ENCODE measurements around the gene ARL4A. TPM values are rescaled to one million over a fixed set of nuclear protein-coding genes. Genes with fewer than 3 reads are reported as not detected.

ARL4A gene
- total and polyA plus RNA-seq, 2 of the 8 experiments (the other 6 are each of a cell fraction or from before 2014, with no cell fraction given) = 14.5 to 29.2 TPM

DNA sequence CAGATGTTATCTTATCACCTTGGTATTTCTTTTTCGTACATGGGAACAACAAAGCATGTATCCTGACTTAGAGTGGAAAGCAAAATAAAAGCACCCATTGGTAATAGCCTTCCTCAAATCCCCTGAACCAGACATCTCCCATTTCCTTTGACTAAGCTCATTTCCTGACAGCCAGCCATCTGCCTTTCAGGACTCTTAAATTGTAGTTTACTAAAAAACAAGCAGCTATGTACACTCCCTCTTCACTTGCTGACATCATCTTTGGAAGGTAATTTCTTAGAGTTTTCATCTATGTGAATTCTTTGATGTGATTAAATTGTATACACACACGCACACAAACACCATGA is 40.7 kb downstream of the ARL4A start:
- Histone ChIP-seq H4K20me1 (replicated peaks in 1 of 2; ENCODE audit: control insufficient read depth in 1 of 2, insufficient read depth in 2 of 2, low read length in 2 of 2) (no peaks in the 10 kb centered on the region), H4K8ac (ENCODE audit: extremely low read depth, insufficient read depth, low read length) (no peak overlapping the region), H3K4me3 (ENCODE audit: extremely low read depth in 1 of 4, insufficient read depth in 2 of 4, low read depth in 3 of 4, low read length in 4 of 4) (no peak overlapping the region), H3K23ac (ENCODE audit: insufficient read length) (no peak overlapping the region), H3K14ac (ENCODE audit: insufficient read length) (no peak overlapping the region), H3K23me2 (ENCODE audit: low read depth, low read length) (no peaks in the 10 kb centered on the region), H2BK12ac (ENCODE audit: low read depth, low read length) (no peak overlapping the region), H2AFZ (ENCODE audit: low read length) (no peak overlapping the region), H4K5ac (ENCODE audit: insufficient read length, low read depth, low read length) (no peak overlapping the region), H3K4ac (replicated peaks; ENCODE audit: insufficient read length, low read depth, low read length) (no peak overlapping the region), H2BK5ac (ENCODE audit: low read depth, low read length) (no peak overlapping the region), H2BK120ac (replicated peaks; ENCODE audit: low read depth, low read length) (no peak overlapping the region), H3K27me3 (replicated peaks in 1 of 4; ENCODE audit: control insufficient read depth in 3 of 4, extremely low read depth in 1 of 4, insufficient read depth in 3 of 4, low read length in 3 of 4) (no peaks in the 10 kb centered on the region), H3K27ac (ENCODE audit: low read depth, low read length) (no peak overlapping the region), H2AK5ac (ENCODE audit: low read depth, low read length) (no peak overlapping the region), H3K56ac (replicated peaks; ENCODE audit: insufficient read length, low read depth, low read length) (no peak overlapping the region), H2BK15ac (ENCODE audit: low read length) (no peak overlapping the region), H3K4me2 (ENCODE audit: insufficient read depth in 1 of 2, low read depth in 2 of 2, low read length in 2 of 2) (no peak overlapping the region), H3K9ac (replicated peaks in 1 of 4; ENCODE audit: extremely low read depth in 1 of 4, low read depth in 3 of 4, low read length in 3 of 4) (no peak overlapping the region), H3K18ac (ENCODE audit: extremely low read depth, low read length) (no peak overlapping the region), H3K9me3 (ENCODE audit: insufficient read depth in 2 of 2, low read depth in 1 of 2, low read length in 1 of 2) (no peaks in the 10 kb centered on the region), H3K79me1 (ENCODE audit: low read depth, low read length) (no peaks in the 10 kb centered on the region), H3K36me3 (ENCODE audit: control insufficient read depth in 2 of 4, insufficient read depth in 4 of 4, low read length in 3 of 4) (no peaks in the 10 kb centered on the region), H4K91ac (replicated peaks; ENCODE audit: insufficient read length, low read length) (no peak overlapping the region), H3K79me2 (ENCODE audit: control insufficient read depth in 1 of 2, insufficient read depth in 2 of 2, low read length in 2 of 2) (no peaks in the 10 kb centered on the region), H3K4me1 (replicated peaks in 1 of 4; ENCODE audit: control insufficient read depth in 3 of 4, insufficient read depth in 4 of 4, low read length in 3 of 4) (peaks cover 0 to 9% (median 4%) of the 10 kb centered on the region in 4 experiments; a peak in 4 of 7 replicates), H2BK20ac (ENCODE audit: low read length) (peak overlapping the region; percentile 6; the same call in 1 of the 2 replicates)
- ChIA-PET CTCF (ENCODE audit: partially characterized antibody) (interaction anchor here (0.9 to 2.0 kb wide), 4 partner anchors 12 to 388 kb away, joined by 3 to 7 read pairs (median 4); partner anchors contain the start of gene ARL4A), POLR2A (ENCODE audit: partially characterized antibody) (interaction anchor here (1.2 kb wide), 1 partner anchor 14 kb away, joined by 3 read pairs; no protein-coding TSS in a partner anchor)
- TF ChIP-seq EP300 (IDR thresholded peaks at IDR 0.05; ENCODE audit: borderline replicate concordance in 1 of 2, low read depth in 2 of 2, low read length in 2 of 2) (no peak), CHD2 (IDR thresholded peaks at IDR 0.05; ENCODE audit: low read length) (no peak), USF2 (IDR thresholded peaks at IDR 0.05; ENCODE audit: low read length) (no peak), KDM5A (IDR thresholded peaks at IDR 0.05; ENCODE audit: low read length) (no peak)
- FAIRE-seq (no peak), DNase-seq (ENCODE audit: low read depth in 1 of 2, low spot score in 2 of 2) (no peak)
- WGBS, 2 experiments (ENCODE audit: extremely low coverage in 1 of 2, insufficient coverage in 1 of 2, insufficient read length in 1 of 2, insufficient replicate concordance in 2 of 2, low coverage in 1 of 2, low lambda C conversion rate in 2 of 2, missing lambda C conversion rate in 1 of 2) = 82% methylated on average over 2 of the region's 2 CpGs; no CpG with 5 or more reads in 1 of the 2 experiments

Measured in H1 (cell line).